ENCODE results near the gene SLC38A9. TPM values are rescaled to one million over a fixed set of nuclear protein-coding genes. Genes with fewer than 3 reads are reported as not detected.
A peak's percentile ranks its signal among the peaks of the same experiment; 100 is the strongest.
"Not testable (repeated sequence)": the region's sequence is repeated elsewhere in the genome, so short reads cannot be mapped to it uniquely, and the experiment has no call there.

The SLC38A9 gene
- total and polyA plus RNA-seq, 5 experiments from 2014 or later, result 6.4 to 24.4 (median 12.1) TPM

GRCh38 chr5:55724281-55724680 is 12.2 kb upstream of the SLC38A9 start:
- no peak for ATAC-seq
- Mint-ChIP-seq H3K27ac (no peak overlapping the region), H3K4me1 (peaks cover 0 to 2% (median under 1%) of the 10 kb centered on the region in 4 donors), H3K9me3 (no peaks in the 10 kb centered on the region), H3K36me3 (peaks cover 0 to under 1% (median 0%) of the 10 kb centered on the region in 3 donors), H3K27me3 (peaks cover 0 to under 1% (median 0%) of the 10 kb centered on the region in 5 donors), H3K4me3 (no peak overlapping the region)
- DNase-seq, result no peak
- POLR2A ChIA-PET, result no interaction called here

DNA sequence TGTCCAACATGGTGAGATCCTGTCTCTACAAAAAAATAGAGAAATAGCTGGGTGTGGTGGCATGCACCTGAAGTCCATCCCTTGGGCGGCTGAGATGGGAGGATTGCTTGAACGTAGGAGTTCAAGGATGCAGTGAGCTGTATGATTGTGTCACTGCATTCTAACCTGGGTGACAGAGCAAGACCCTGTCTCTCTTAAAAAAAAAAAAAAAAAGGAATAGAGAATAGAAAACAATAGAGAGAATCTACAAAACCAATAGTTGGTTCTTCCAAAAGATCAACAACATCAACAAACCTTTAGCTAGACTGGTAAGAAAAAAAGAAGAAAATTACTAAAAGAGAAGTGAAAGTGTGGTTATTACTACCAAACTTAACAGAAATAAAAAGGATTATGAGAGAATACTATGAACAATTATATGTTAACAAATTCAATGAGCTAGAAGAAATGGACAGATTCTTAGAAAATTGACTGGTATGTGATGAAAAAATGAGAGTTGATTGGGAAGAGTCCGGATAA is 8.1 kb upstream of the SLC38A9 start:
- Mint-ChIP-seq H3K36me3 (peaks cover 0 to 9% (median 3%) of the 10 kb centered on the region in 3 donors), H3K9me3 (peaks cover 0 to 14% (median 4%) of the 10 kb centered on the region in 9 donors), H3K27me3 (peaks cover 0 to 4% (median 2%) of the 10 kb centered on the region in 5 donors), H3K4me1 (peaks cover 0 to 2% (median 0%) of the 10 kb centered on the region in 4 donors), H3K27ac (no peak overlapping the region), H3K4me3 (no peak overlapping the region)
- POLR2A ChIA-PET, result interaction anchor here (0.7 kb wide), 2 partner anchors 371 to 1135 kb away, joined by 5 to 6 read pairs; no protein-coding TSS in a partner anchor
- ATAC-seq, result no peak
- DNase-seq, result no peak

DNA sequence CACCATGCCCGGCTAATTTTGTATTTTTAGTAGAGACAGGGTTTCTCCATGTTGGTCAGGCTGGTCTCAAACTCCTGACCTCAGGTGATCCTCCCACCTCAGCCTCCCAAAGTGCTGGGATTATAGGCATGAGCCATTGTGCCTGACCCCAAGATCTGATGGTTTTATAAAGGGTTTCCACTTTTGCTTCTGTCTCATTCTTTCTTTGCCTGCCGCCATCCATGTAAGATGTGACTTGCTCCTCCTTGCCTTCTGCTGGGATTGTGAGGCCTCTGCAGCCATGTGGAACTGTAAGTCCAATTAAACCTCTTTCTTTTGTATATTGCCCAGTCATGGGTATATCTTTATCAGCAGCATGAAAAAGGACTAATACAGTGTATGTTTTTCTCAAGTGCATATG is 6.9 kb upstream of the SLC38A9 start:
- POLR2A ChIA-PET, result not testable (repeated sequence)

GRCh38 chr5:55715519-55716078 is 3.5 kb upstream of the SLC38A9 start:
- POLR2A ChIA-PET, result no interaction called here
- peaks cover 0 to 14% (median 4%) of the 10 kb centered on the region in 9 donors for H3K9me3 Mint-ChIP-seq
- DNase-seq (no peak), ATAC-seq (no peak)
- H3K27ac Mint-ChIP-seq, result no peak overlapping the region
- H3K27me3 Mint-ChIP-seq, result peaks cover 0 to 4% (median 2%) of the 10 kb centered on the region in 5 donors
- peaks cover 9 to 23% (median 18%) of the 10 kb centered on the region in 4 donors for H3K4me1 Mint-ChIP-seq
- no peak overlapping the region for H3K4me3 Mint-ChIP-seq
- peaks cover 0 to 9% (median 3%) of the 10 kb centered on the region in 3 donors for H3K36me3 Mint-ChIP-seq

More for the DNA sequence above, 6.9 kb upstream of the SLC38A9 start:
- H3K36me3 Mint-ChIP-seq, DNase-seq, H3K27me3 Mint-ChIP-seq, H3K4me1 Mint-ChIP-seq, ATAC-seq, H3K27ac Mint-ChIP-seq, H3K4me3 Mint-ChIP-seq: not testable (repeated sequence)
- peaks cover 0 to 14% (median 4%) of the 10 kb centered on the region in 9 donors for H3K9me3 Mint-ChIP-seq

DNA sequence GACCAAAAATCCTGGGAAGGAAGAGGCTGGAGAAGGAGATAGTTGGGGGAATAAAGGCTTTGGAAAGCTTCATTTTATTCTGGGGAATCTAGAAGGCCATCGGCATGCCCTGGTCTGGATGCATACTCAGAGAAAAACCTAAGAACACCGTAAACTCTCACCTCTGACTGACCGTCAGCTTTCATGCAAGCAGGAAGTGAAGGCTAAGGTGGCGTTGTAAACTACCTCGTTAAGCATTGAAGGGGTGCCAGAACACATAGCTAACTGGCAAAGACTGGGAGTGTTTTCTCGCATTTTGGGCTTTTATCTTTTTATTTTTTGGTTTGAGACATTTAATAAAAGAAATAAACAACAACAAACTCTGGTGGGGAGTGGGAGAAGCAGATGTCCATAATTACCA is 2.6 kb upstream of the SLC38A9 start:
- H3K36me3 Mint-ChIP-seq, result peaks cover 0 to 9% (median 3%) of the 10 kb centered on the region in 3 donors
- no peak for DNase-seq
- POLR2A ChIA-PET, result no interaction called here
- no peak overlapping the region for H3K27ac Mint-ChIP-seq
- no peak overlapping the region for H3K4me3 Mint-ChIP-seq
- ATAC-seq, result no peak
- H3K27me3 Mint-ChIP-seq, result peaks cover 0 to 4% (median 2%) of the 10 kb centered on the region in 5 donors
- peaks cover 9 to 25% (median 20%) of the 10 kb centered on the region in 4 donors for H3K4me1 Mint-ChIP-seq
- H3K9me3 Mint-ChIP-seq, result peaks cover 0 to 14% (median 4%) of the 10 kb centered on the region in 9 donors

- peaks cover 0 to 9% (median 3%) of the 10 kb centered on the region in 3 donors for H3K36me3 Mint-ChIP-seq
- H3K27ac Mint-ChIP-seq, result no peak overlapping the region
- H3K27me3 Mint-ChIP-seq, result peaks cover 0 to 4% (median 2%) of the 10 kb centered on the region in 5 donors
- ATAC-seq (no peak), DNase-seq (no peak)
- H3K4me1 Mint-ChIP-seq, result peaks cover 9 to 25% (median 20%) of the 10 kb centered on the region in 4 donors
- H3K9me3 Mint-ChIP-seq, result peaks cover 0 to 14% (median 4%) of the 10 kb centered on the region in 9 donors
- POLR2A ChIA-PET, result no interaction called here
- no peak overlapping the region for H3K4me3 Mint-ChIP-seq
Measured at GRCh38 chr5:55714339-55714738, 2.2 kb upstream of the SLC38A9 start.

- H3K4me1 Mint-ChIP-seq, result peaks cover 9 to 28% (median 22%) of the 10 kb centered on the region in 4 donors
- POLR2A ChIA-PET, result no interaction called here
- peak overlapping the region in 3 of 10 donors; percentile 3 to 37 (median 12) for H3K4me3 Mint-ChIP-seq
- no peak for ATAC-seq
- peaks cover 0 to 3% (median 0%) of the 10 kb centered on the region in 5 donors for H3K27me3 Mint-ChIP-seq
- peaks cover 0 to 14% (median 3%) of the 10 kb centered on the region in 9 donors for H3K9me3 Mint-ChIP-seq
- peaks cover 3 to 4% (median 3%) of the 10 kb centered on the region in 3 donors for H3K36me3 Mint-ChIP-seq
- no peak overlapping the region for H3K27ac Mint-ChIP-seq
- DNase-seq, result no peak
Measured at GRCh38 chr5:55713871-55714270, 1.7 kb upstream of the SLC38A9 start.

DNA sequence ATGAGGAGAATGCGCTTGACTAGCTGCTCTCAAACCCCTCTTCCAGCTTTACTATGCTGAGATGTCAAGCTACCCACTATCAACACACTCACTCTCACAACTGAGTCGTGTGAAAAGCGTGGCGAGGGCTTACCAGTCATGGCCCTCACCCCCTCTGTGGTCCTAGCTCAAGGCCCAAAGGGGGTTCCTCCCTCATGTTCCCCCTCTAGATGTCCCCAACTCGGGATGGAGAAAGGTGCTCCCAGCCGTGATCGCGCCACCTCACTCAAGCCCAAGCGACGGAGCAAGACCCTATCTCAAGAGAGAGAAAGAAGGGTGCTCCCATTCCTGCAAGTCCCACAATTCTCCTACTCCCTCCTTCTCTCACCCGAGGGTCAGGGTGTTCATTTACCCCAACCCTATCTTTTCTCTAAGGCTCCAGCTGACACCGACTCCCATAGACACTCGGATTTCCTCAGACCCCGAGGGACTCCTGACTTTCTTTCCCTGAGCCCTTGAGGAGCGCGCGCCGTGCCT is 559 bp downstream of the SLC38A9 start:
- peaks cover 4 to 22% (median 10%) of the 10 kb centered on the region in 3 donors for H3K36me3 Mint-ChIP-seq
- POLR2A ChIA-PET, result no interaction called here
- peak overlapping the region; percentile 96 to 100 (median 99) for H3K4me3 Mint-ChIP-seq
- DNase-seq (peak in 2 of 10 donors; percentile 5 to 12), ATAC-seq (no peak)
- peaks cover 0 to 9% (median 0%) of the 10 kb centered on the region in 9 donors for H3K9me3 Mint-ChIP-seq
- H3K4me1 Mint-ChIP-seq, result peaks cover 9 to 36% (median 29%) of the 10 kb centered on the region in 4 donors
- peak overlapping the region; percentile 90 to 97 (median 94) for H3K27ac Mint-ChIP-seq
- no peaks in the 10 kb centered on the region for H3K27me3 Mint-ChIP-seq

- Mint-ChIP-seq H3K36me3 (peaks cover 0 to 32% (median 10%) of the 10 kb centered on the region in 3 donors), H3K4me1 (peaks cover 9 to 36% (median 35%) of the 10 kb centered on the region in 4 donors), H3K9me3 (no peaks in the 10 kb centered on the region), H3K27me3 (no peaks in the 10 kb centered on the region), H3K4me3 (peak overlapping the region in 1 of 10 donors; percentile 11), H3K27ac (no peak overlapping the region)
- ATAC-seq, result no peak
- POLR2A ChIA-PET, result no interaction called here
- DNase-seq, result no peak
Measured at GRCh38 chr5:55708732-55709131, 3.4 kb downstream of the SLC38A9 start.

- H3K4me1 Mint-ChIP-seq, result peaks cover 2 to 29% (median 19%) of the 10 kb centered on the region in 4 donors
- H3K9me3 Mint-ChIP-seq, result no peaks in the 10 kb centered on the region
- H3K4me3 Mint-ChIP-seq, result no peak overlapping the region
- no peak overlapping the region for H3K27ac Mint-ChIP-seq
- DNase-seq (no peak), ATAC-seq (no peak)
- no peaks in the 10 kb centered on the region for H3K27me3 Mint-ChIP-seq
- peaks cover 0 to 43% (median 10%) of the 10 kb centered on the region in 3 donors for H3K36me3 Mint-ChIP-seq
- POLR2A ChIA-PET, result no interaction called here
Measured at GRCh38 chr5:55706230-55706629, 5.9 kb downstream of the SLC38A9 start.

- ATAC-seq (no peak), DNase-seq (no peak)
- H3K4me3 Mint-ChIP-seq, result no peak overlapping the region
- POLR2A ChIA-PET, result interaction anchor here (1.5 kb wide), 1 partner anchor 395 kb away, joined by 3 read pairs; the partner anchor contains the start of genes DHX29 and MTREX
- H3K27me3 Mint-ChIP-seq, result no peaks in the 10 kb centered on the region
- peaks cover 6 to 16% (median 10%) of the 10 kb centered on the region in 4 donors for H3K4me1 Mint-ChIP-seq
- peaks cover 0 to 45% (median under 1%) of the 10 kb centered on the region in 3 donors for H3K36me3 Mint-ChIP-seq
- peak overlapping the region in 1 of 10 donors; percentile 35 for H3K27ac Mint-ChIP-seq
- H3K9me3 Mint-ChIP-seq, result no peaks in the 10 kb centered on the region
Measured at GRCh38 chr5:55702598-55703345, 9.4 kb downstream of the SLC38A9 start.

DNA sequence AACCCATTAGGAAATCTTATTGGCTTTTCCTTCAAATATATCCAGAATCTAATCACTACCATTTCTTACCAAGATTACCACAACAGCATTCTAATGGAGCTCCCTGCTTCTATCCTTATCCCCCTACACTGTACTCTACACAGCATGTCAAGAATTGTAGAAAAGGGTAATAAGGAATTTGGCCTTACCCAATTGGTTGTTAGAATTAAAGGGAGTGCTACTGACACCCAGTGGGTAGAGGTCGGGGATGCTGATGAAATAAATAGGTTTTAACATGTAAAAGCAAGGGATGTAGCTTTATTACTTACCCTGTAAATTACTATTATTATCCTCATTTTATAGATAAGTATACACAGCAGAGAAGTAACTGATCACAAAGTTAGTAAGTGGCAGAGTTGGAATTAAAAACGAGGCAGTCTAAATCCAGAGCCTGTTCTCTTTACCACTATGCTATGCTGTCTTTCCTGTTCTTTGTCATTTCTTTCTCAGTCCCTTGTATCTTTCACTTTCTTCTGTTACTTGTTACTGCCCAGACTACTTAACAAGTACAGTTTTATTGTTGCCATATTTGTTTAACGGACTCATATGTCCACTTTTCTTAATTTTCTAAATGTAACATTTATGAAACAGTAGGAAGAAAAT is 10.5 kb downstream of the SLC38A9 start:
- DNase-seq (no peak), ATAC-seq (no peak)
- Mint-ChIP-seq H3K4me1 (peaks cover 0 to 16% (median 8%) of the 10 kb centered on the region in 4 donors), H3K27me3 (no peaks in the 10 kb centered on the region), H3K4me3 (no peak overlapping the region), H3K9me3 (no peaks in the 10 kb centered on the region), H3K27ac (no peak overlapping the region), H3K36me3 (peaks cover 0 to 45% (median 6%) of the 10 kb centered on the region in 3 donors)
- POLR2A ChIA-PET, result interaction anchor here (1.5 kb wide), 1 partner anchor 394 kb away, joined by 3 read pairs; the partner anchor contains the start of genes DHX29 and MTREX
